GM18858 (cell line): ENCODE data around the gene HOXD10.

ENCODE experiments used
- ATAC-seq: cut with Tn5 transposase; IDR thresholded peaks from one replicate; pipeline ENCODE4 v1.9.1; 2021; ENCODE audit not compliant: unreplicated experiment

The HOXD10 gene

GRCh38 chr2:176105730-176106580 lies 10.6 kb upstream of the HOXD10 start:
- ATAC-seq = no peak

- ATAC-seq = no peak
These were observed 9.7 kb upstream of the HOXD10 start, which contains the start of gene HOXD11 for GRCh38 chr2:176106581-176107539. HOXD11 (plus strand) TSS chr2:176107280; CDS start chr2:176107356, 76 bp downstream.

- no peak for ATAC-seq
These were observed 8.8 kb upstream of the HOXD10 start for GRCh38 chr2:176107731-176108181.

- ATAC-seq = no peak
These were observed 7.2 kb upstream of the HOXD10 start for GRCh38 chr2:176109192-176109901.

GRCh38 chr2:176109946-176110345 lies 6.6 kb upstream of the HOXD10 start:
- ATAC-seq = no peak

- no peak for ATAC-seq
These were observed 5.9 kb upstream of the HOXD10 start for GRCh38 chr2:176110415-176111308.

GRCh38 chr2:176111309-176111663 lies 5.3 kb upstream of the HOXD10 start:
- ATAC-seq = no peak

GRCh38 chr2:176111846-176112374 lies 4.7 kb upstream of the HOXD10 start:
- no peak for ATAC-seq

GRCh38 chr2:176112375-176113302 lies 3.9 kb upstream of the HOXD10 start:
- ATAC-seq = no peak

GRCh38 chr2:176114120-176114929 lies 2.3 kb upstream of the HOXD10 start:
- ATAC-seq = no peak

GRCh38 chr2:176114930-176115625 lies 1.5 kb upstream of the HOXD10 start:
- ATAC-seq = no peak

GRCh38 chr2:176117162-176117822 lies 714 bp downstream of the HOXD10 start:
- ATAC-seq = no peak

GRCh38 chr2:176117823-176118371 lies 1.3 kb downstream of the HOXD10 start:
- ATAC-seq = no peak

- ATAC-seq = no peak
These were observed 2.2 kb downstream of the HOXD10 start for GRCh38 chr2:176118601-176119339.

- no peak for ATAC-seq
These were observed 4.0 kb downstream of the HOXD10 start for GRCh38 chr2:176120364-176121189.
